ENCODE results near the gene NR2F6.

DNA sequence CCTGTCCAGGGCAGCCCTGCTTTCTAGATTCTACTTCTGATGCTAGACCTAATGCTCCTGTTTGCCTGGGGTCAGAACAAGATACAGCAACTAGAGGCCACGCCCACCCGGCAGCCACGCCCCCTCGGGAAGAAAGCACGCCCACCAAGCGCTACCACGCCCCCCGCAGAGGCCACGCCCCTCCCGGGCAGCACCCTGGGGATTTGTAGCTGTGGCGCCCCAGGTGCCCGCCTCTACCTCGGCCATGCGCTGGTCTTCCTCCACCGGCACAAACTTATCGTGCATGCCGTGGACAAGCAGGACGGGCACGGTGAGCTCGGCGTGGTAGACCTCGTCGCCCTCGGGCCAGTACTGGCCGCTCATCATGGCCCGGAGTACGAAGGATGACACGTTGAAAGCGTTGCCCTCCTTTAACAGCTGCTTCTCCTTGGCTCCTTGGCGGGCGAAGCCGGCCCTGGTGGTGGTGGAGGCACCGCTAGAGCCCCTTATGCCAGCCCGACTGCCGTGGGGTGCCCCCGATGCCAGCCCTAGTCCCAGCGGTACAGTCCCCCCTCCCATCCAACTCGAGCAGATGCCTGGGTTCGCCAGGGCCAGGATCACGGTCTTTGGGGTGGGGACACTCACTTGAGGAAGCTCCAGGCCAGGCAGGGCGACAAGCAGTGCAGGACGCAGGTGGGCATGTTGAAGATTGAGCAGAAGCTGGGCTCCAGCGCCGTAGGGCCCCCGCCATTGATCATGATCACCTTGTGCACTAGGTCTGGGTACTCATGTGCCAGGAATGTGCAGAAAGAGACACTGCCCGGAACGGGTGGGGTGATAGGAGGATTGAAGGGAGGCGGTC lies 48.6 kb upstream of the NR2F6 start:
- TF ChIP-seq, protein P1, sequence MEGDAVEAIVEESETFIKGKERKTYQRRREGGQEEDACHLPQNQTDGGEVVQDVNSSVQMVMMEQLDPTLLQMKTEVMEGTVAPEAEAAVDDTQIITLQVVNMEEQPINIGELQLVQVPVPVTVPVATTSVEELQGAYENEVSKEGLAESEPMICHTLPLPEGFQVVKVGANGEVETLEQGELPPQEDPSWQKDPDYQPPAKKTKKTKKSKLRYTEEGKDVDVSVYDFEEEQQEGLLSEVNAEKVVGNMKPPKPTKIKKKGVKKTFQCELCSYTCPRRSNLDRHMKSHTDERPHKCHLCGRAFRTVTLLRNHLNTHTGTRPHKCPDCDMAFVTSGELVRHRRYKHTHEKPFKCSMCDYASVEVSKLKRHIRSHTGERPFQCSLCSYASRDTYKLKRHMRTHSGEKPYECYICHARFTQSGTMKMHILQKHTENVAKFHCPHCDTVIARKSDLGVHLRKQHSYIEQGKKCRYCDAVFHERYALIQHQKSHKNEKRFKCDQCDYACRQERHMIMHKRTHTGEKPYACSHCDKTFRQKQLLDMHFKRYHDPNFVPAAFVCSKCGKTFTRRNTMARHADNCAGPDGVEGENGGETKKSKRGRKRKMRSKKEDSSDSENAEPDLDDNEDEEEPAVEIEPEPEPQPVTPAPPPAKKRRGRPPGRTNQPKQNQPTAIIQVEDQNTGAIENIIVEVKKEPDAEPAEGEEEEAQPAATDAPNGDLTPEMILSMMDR (IDR thresholded peaks at IDR 0.05) = no peak
- no peak for TF ChIP-seq POLR2AphosphoS5 (IDR thresholded peaks at IDR 0.05)
